CD4-positive, alpha-beta T cell (primary cell): ENCODE measurements around the gene CHRNB2. TPM values are rescaled to one million over a fixed set of nuclear protein-coding genes. Genes with fewer than 3 reads are reported as not detected.

Experiments used
- ATAC-seq: fragments of 200-7000 bp; cut with Tn5 transposase; one replicate; pipeline ENCODE4 v1.10.0; 2022; ENCODE audit warnings: mild to moderate bottlenecking; ENCODE audit not compliant: poor library complexity
- CTCF ChIA-PET: fragments of 350-600 bp; sonication (Branson Sonifier 250); formaldehyde crosslinking; loops from one replicate; lab custom pipeline; 2021; ENCODE audit warnings: antibody characterized with exemption, inconsistent platforms; lab: Charles Lee
- POLR2A ChIA-PET: fragments of 350-600 bp; sonication (Branson Sonifier 250); formaldehyde crosslinking; loops from one replicate; lab custom pipeline; 2021; ENCODE audit warnings: antibody characterized with exemption, inconsistent platforms; lab: Charles Lee
- DNase-seq, 14 experiments: peaks; one replicate each; pipeline ENCODE4 v3.0.0-alpha.2; 2013 to 2020; ENCODE audit warnings: mixed read lengths in 2 of 14
- H3K27ac ChIP-seq, 2 donors: one replicate each; pipeline versions ENCODE4 v1.5.1 to v1.7.0; 2013; ENCODE audit warnings: low read length in 2 of 2, low read depth in 1 of 2, mild to moderate bottlenecking in 1 of 2
- H3K27me3 ChIP-seq, 2 experiments: 1 replicate in 1 of 2; 2 replicates in 1 of 2; pipeline versions ENCODE4 v1.6.1 to v1.7.0; 2013; ENCODE audit warnings: low read length in 2 of 2, control low read depth in 1 of 2, mild to moderate bottlenecking in 1 of 2, moderate library complexity in 1 of 2; ENCODE audit not compliant: insufficient read depth in 2 of 2, control insufficient read depth in 1 of 2
- H3K36me3 ChIP-seq: one replicate; pipeline ENCODE4 v1.6.1; 2013; ENCODE audit warnings: low read length, control low read depth; ENCODE audit not compliant: insufficient read depth
- H3K4me1 ChIP-seq: one replicate; pipeline ENCODE4 v1.6.1; 2013; ENCODE audit warnings: low read length, control low read depth; ENCODE audit not compliant: insufficient read depth
- H3K4me3 ChIP-seq: one replicate; pipeline ENCODE4 v1.5.1; 2013; ENCODE audit warnings: mild to moderate bottlenecking, low read length, moderate library complexity
- H3K9me3 ChIP-seq, 2 experiments: 1 replicate in 1 of 2; 2 replicates in 1 of 2; pipeline versions ENCODE4 v1.6.1 to v1.7.0; 2013; ENCODE audit warnings: low read length in 2 of 2, mild to moderate bottlenecking in 2 of 2, control low read depth in 1 of 2, moderate library complexity in 1 of 2; ENCODE audit not compliant: control insufficient read depth in 1 of 2, insufficient read depth in 1 of 2
- H3K27ac Mint-ChIP-seq: one replicate; pipeline ENCODE4 v1.8.0; 2020; ENCODE audit warnings: mixed read lengths
- H3K27me3 Mint-ChIP-seq: one replicate; pipeline ENCODE4 v1.8.0; 2021; ENCODE audit warnings: mixed read lengths
- H3K36me3 Mint-ChIP-seq: one replicate; pipeline ENCODE4 v1.8.0; 2021; ENCODE audit warnings: low read depth, mixed read lengths
- H3K4me1 Mint-ChIP-seq: one replicate; pipeline ENCODE4 v1.8.0; 2021; ENCODE audit warnings: low read depth, mixed read lengths
- H3K4me3 Mint-ChIP-seq: one replicate; pipeline ENCODE4 v1.8.0; 2020; ENCODE audit warnings: mild to moderate bottlenecking, mixed read lengths
- H3K9me3 Mint-ChIP-seq: one replicate; pipeline ENCODE4 v1.8.0; 2020; ENCODE audit warnings: mixed read lengths
- intact Hi-C, 2 experiments: fragments of 100-400 bp; cut with DNase I in 1 of 2; cut with micrococcal nuclease in 1 of 2; formaldehyde crosslinking; loops; one replicate each; pipeline versions ENCODE4 v1.15.1 to v1.9.0; 2023 to 2025; cut with DNase I, micrococcal nuclease
- total RNA-seq, 174 experiments: library from RNA in 2 of 174; stranded (reverse) in 2 of 174; gene quantifications; one replicate each; pipeline ENCODE4 v1.2.3 and lab custom pipeline; 2021 to 2026
- TF ChIP-seq, protein P1 (sequence below): fragments of 200-600 bp; IDR thresholded peaks from one replicate; pipeline ENCODE4 v1.8.0; 2022; ENCODE audit warnings: antibody characterized with exemption, mild to moderate bottlenecking

The CHRNB2 gene
- total RNA-seq, 2 experiments from 2014 or later: not detected

DNA sequence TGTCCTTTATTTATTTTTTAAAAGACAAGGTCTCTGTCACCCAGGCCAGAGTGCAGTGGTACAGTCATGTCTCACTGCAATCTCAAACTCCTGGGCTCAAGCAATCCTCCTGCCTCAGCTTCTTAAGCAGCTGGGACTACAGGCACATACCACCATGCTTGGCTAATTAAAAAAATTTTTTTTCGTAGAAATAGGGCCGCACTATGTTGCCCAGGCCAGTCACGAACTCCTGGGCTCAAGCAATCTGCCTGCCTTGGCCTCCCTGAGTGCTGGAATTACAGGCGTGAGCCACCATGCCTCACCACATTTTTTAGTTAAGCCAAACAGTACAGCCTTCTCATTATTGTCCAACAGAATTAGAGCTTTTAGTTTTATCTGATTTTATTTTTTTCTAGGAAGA lies 47.8 kb downstream of the CHRNB2 start:
- no peak overlapping the region for H3K4me3 ChIP-seq
- ChIA-PET CTCF (no interaction called here), POLR2A (interaction anchor here (0.5 to 1.7 kb wide), 2 partner anchors 8 to 44 kb away, joined by 3 to 4 read pairs; no protein-coding TSS in a partner anchor)
- no peak overlapping the region for H3K27ac Mint-ChIP-seq
- DNase-seq: no peak
- no peak overlapping the region for H3K27ac ChIP-seq
- intact Hi-C loops: no loop called here
- no peaks in the 10 kb centered on the region for H3K9me3 ChIP-seq
- H3K4me1 Mint-ChIP-seq: peaks cover 57% of the 10 kb centered on the region
- ATAC-seq: no peak
- peaks cover 26% of the 10 kb centered on the region for H3K36me3 Mint-ChIP-seq
- H3K4me1 ChIP-seq: peaks cover 8% of the 10 kb centered on the region
- TF ChIP-seq, protein P1, sequence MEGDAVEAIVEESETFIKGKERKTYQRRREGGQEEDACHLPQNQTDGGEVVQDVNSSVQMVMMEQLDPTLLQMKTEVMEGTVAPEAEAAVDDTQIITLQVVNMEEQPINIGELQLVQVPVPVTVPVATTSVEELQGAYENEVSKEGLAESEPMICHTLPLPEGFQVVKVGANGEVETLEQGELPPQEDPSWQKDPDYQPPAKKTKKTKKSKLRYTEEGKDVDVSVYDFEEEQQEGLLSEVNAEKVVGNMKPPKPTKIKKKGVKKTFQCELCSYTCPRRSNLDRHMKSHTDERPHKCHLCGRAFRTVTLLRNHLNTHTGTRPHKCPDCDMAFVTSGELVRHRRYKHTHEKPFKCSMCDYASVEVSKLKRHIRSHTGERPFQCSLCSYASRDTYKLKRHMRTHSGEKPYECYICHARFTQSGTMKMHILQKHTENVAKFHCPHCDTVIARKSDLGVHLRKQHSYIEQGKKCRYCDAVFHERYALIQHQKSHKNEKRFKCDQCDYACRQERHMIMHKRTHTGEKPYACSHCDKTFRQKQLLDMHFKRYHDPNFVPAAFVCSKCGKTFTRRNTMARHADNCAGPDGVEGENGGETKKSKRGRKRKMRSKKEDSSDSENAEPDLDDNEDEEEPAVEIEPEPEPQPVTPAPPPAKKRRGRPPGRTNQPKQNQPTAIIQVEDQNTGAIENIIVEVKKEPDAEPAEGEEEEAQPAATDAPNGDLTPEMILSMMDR: no peak
- H3K9me3 Mint-ChIP-seq: no peaks in the 10 kb centered on the region
- H3K27me3 Mint-ChIP-seq: no peaks in the 10 kb centered on the region
- peaks cover 10% of the 10 kb centered on the region for H3K36me3 ChIP-seq
- H3K4me3 Mint-ChIP-seq: no peak overlapping the region
- no peaks in the 10 kb centered on the region for H3K27me3 ChIP-seq

DNA sequence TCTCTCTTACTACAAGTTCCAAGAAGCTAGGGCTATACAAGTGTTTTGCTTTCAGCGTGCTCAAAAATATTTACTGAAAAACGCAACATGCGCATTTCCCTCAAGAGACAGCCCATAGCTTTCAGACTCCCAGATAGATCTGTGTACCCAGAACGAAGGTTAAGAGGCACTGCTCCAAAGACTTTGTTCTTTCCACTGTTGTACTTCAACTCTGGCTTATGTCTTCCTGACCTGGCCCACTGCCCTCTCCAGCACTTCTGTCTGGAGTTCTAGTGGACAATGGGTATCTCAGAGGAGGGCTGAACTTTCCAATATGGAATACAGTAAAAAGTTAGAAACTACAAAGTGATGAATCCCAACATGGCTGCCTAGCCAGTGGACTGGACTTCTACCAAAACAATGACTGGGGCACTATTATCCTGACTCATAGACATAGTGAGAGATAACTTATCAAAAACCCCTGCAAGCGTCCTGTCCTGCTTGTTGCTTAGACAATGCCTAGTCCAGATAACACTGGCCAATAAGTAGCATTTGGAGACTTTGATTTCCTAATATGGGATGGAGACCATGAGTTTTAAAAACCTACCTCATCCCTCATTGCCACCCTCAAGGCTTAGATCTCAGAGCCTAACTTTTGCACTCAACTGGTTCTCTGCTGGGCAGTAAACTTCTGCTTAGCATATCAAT lies 49.2 kb downstream of the CHRNB2 start:
- H3K36me3 Mint-ChIP-seq: peaks cover 30% of the 10 kb centered on the region
- H3K4me3 ChIP-seq: no peak overlapping the region
- no peaks in the 10 kb centered on the region for H3K9me3 ChIP-seq
- H3K4me3 Mint-ChIP-seq: no peak overlapping the region
- no peaks in the 10 kb centered on the region for H3K9me3 Mint-ChIP-seq
- TF ChIP-seq, protein P1: no peak
- ATAC-seq: no peak
- H3K4me1 ChIP-seq: peaks cover 11% of the 10 kb centered on the region
- H3K27me3 Mint-ChIP-seq: no peaks in the 10 kb centered on the region
- no peak for DNase-seq
- H3K4me1 Mint-ChIP-seq: peaks cover 54% of the 10 kb centered on the region
- ChIA-PET POLR2A (no interaction called here), CTCF (no interaction called here)
- no peak overlapping the region for H3K27ac ChIP-seq
- no peak overlapping the region for H3K27ac Mint-ChIP-seq
- H3K27me3 ChIP-seq: no peaks in the 10 kb centered on the region
- H3K36me3 ChIP-seq: peaks cover 10% of the 10 kb centered on the region
- intact Hi-C loops: no loop called here

DNA sequence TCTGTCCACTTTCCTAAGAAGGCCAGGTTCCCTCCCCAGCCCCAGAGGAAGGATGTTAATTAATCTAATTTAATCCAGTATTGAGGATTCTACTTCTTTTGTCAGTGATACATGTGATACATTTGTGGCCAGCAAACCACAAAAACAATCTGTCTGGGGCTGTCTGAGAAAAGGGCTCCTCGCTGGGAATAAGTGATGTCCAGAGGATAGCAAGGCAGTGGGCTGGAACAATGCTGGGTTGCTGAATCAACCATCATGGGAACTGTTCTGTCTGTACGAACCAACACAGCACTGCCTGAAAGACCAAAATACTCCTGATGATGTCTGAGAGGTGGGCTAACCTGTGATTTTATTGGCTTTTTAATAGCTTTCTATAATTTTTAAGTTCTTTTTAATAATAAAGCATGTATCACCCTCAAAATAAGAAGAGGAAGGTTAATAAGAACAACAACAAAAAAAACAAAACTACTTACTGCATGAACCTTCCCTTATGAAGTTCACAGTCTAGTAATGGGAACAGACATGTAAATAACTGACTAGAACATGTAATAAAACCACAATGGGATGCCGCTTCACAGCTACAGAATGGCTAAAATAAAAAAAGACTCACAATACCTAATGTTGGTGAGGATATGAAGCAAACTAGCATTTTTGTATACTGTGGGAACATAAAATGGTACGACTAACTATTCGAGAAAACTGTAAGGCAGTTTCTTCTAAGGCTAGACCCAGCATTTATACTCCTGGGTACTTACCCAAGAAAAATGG lies 51.8 kb downstream of the CHRNB2 start:
- TF ChIP-seq, protein P1: no peak
- no peaks in the 10 kb centered on the region for H3K27me3 ChIP-seq
- Mint-ChIP-seq H3K27me3 (no peaks in the 10 kb centered on the region), H3K36me3 (peaks cover 55% of the 10 kb centered on the region), H3K4me3 (no peak overlapping the region), H3K9me3 (no peaks in the 10 kb centered on the region), H3K27ac (no peak overlapping the region), H3K4me1 (peaks cover 70% of the 10 kb centered on the region)
- no peak overlapping the region for H3K4me3 ChIP-seq
- peaks cover 14% of the 10 kb centered on the region for H3K4me1 ChIP-seq
- peaks cover 26% of the 10 kb centered on the region for H3K36me3 ChIP-seq
- CTCF ChIA-PET: interaction anchor here (1.3 kb wide), 1 partner anchor 12 kb away, joined by 3 read pairs; no protein-coding TSS in a partner anchor
- no peak for ATAC-seq
- intact Hi-C loops: no loop called here
- no peak overlapping the region for H3K27ac ChIP-seq
- POLR2A ChIA-PET: no interaction called here
- DNase-seq: no peak
- no peaks in the 10 kb centered on the region for H3K9me3 ChIP-seq
